Bronchial epithelial cell (primary cell): Measurements from ENCODE around the gene BICDL1. TPM values are rescaled to one million over a fixed set of nuclear protein-coding genes. Genes with fewer than 3 reads are reported as not detected.

Source experiments
- DNase-seq: peaks from one replicate; pipeline ENCODE4 v3.0.0-alpha.2; 2010; ENCODE audit warnings: low read depth
- FAIRE-seq: peaks from 2 replicates; lab custom pipeline; 2011; peaks lifted over from hg19 to GRCh38; lab: Jason Lieb, UNC
- H3K27me3 ChIP-seq: 2 replicates; pipeline ENCODE4 v1.5.1; 2011; ENCODE audit warnings: low read length; ENCODE audit not compliant: control insufficient read depth, insufficient read depth
- H3K36me3 ChIP-seq: 2 replicates; pipeline ENCODE4 v1.5.1; 2011; ENCODE audit warnings: low read length; ENCODE audit not compliant: control insufficient read depth, insufficient read depth
- H3K4me3 ChIP-seq: 2 replicates; pipeline ENCODE4 v1.5.1; 2011; ENCODE audit warnings: mild to moderate bottlenecking, low read depth, low read length, control low read depth
- total RNA-seq: library from RNA; depleted of rRNA; stranded (reverse); fragments of >200 nt; gene quantifications from 2 replicates; pipeline ENCODE4 v1.2.1, GENCODE V29; 2014
- TF ChIP-seq, protein P1 (sequence below): IDR thresholded peaks from 2 replicates; pipeline ENCODE4 v1.5.1; 2011; ENCODE audit warnings: mild to moderate bottlenecking, moderate library complexity, low read length, control low read depth, inconsistent platforms; ENCODE audit not compliant: insufficient read depth, severe bottlenecking

BICDL1 gene
- total RNA-seq, 1 donor from 2014 or later: 10.8 TPM

DNA sequence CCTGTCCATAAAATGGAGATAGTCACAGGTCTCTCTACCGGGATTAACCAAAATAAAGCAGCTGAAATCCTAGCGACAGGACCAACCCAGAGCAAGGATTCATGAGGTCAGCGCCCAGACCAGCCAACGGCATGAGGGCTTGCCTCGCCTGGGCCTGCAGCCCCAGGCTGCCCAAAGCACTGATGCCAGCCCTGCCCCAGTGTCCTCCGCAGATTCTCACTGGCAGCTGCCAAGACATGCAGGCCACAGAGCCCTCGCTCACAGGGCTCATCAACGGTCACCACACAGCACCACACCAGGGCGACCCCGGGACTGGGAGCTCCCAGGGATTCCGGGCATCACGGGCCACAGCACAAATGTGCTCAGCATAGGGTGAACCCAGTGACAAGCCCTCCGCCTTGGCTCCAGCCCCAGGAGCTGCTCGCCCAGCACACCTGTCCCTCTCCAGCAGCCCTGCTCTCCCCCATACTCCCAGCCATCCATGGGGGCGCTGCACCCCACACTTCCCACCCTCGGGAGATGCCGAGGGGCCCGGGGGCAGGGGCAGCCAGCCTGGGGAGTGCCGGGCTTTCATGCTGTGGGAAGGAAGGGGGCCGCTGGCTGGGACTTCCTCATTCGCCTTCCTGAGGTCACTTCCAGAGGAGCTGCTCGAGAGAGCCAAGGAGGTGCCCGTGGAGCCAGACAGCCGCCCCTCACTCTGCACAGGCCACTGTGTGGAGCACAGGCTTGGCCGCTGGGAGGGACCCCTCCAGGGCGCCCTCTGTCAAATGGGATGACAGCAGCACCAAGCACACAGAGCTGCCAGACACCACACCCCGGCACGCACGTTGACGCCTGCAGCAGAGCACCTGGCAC lies 113.4 kb downstream of the BICDL1 start:
- Histone ChIP-seq H3K4me3 (no peak overlapping the region), H3K36me3 (peaks cover 31% of the 10 kb centered on the region), H3K27me3 (no peaks in the 10 kb centered on the region)
- FAIRE-seq: no peak
- DNase-seq: no peak
- TF ChIP-seq, protein P1, sequence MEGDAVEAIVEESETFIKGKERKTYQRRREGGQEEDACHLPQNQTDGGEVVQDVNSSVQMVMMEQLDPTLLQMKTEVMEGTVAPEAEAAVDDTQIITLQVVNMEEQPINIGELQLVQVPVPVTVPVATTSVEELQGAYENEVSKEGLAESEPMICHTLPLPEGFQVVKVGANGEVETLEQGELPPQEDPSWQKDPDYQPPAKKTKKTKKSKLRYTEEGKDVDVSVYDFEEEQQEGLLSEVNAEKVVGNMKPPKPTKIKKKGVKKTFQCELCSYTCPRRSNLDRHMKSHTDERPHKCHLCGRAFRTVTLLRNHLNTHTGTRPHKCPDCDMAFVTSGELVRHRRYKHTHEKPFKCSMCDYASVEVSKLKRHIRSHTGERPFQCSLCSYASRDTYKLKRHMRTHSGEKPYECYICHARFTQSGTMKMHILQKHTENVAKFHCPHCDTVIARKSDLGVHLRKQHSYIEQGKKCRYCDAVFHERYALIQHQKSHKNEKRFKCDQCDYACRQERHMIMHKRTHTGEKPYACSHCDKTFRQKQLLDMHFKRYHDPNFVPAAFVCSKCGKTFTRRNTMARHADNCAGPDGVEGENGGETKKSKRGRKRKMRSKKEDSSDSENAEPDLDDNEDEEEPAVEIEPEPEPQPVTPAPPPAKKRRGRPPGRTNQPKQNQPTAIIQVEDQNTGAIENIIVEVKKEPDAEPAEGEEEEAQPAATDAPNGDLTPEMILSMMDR: no peak

DNA sequence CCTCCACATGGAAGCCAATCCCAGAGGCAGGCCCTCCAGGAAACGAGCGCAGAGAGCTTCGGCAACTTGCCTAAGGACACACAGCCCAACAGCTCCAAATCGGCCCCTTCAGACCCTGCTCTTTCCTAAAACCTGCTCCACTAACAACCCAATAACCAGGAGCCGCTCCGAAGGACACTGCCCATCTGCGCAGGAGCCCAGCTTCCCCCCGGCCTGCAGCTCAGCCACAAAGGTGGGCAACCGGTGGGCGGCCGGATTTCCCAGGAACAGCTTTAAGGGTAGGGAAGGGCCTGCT lies 114.0 kb downstream of the BICDL1 start:
- Histone ChIP-seq H3K36me3 (peaks cover 33% of the 10 kb centered on the region), H3K27me3 (no peaks in the 10 kb centered on the region), H3K4me3 (no peak overlapping the region)
- TF ChIP-seq, protein P1: no peak
- DNase-seq: no peak
- FAIRE-seq: no peak

DNA sequence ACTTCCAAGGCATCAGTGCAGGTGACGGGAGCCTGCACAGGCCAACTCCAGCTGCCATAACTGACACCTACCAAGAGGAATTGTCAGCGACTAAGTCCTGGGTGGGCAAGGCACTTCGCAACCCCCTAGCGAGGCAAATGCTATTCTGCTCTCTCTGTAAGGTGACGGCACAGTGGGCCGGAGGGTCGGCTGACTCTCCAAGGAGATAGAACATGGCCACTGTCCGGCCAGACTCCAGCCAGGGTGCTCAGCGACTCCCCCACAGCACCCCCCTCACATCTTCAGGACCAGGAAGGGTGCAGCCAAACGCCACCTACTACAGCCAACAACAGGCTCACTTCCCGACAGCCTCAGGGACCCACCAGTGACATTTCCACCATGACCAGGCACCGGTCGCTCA lies 114.3 kb downstream of the BICDL1 start:
- no peak for DNase-seq
- H3K27me3 ChIP-seq: no peaks in the 10 kb centered on the region
- no peak for FAIRE-seq
- TF ChIP-seq, protein P1: no peak
- peaks cover 31% of the 10 kb centered on the region for H3K36me3 ChIP-seq
- H3K4me3 ChIP-seq: no peak overlapping the region

DNA sequence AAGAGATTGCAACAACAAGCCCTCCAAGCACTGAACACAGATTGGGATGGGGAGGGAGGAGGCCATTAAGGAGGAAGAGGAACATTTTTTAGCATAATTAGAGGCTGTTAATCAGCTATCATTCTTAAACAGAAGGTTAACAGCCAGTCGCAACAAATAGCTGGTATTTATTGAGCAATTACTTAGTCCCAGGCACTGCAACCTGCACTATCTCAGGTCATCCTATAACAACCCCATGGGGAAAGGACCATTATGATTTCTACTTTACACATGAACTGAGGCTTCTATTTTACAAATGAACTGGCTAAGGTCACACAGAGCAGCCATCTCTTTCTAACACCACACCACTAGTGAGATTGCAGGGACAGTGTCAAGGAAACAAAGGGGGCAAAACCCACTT lies 117.1 kb downstream of the BICDL1 start:
- no peaks in the 10 kb centered on the region for H3K27me3 ChIP-seq
- FAIRE-seq: no peak
- peaks cover 19% of the 10 kb centered on the region for H3K36me3 ChIP-seq
- TF ChIP-seq, protein P1: no peak
- DNase-seq: no peak
- H3K4me3 ChIP-seq: no peak overlapping the region

DNA sequence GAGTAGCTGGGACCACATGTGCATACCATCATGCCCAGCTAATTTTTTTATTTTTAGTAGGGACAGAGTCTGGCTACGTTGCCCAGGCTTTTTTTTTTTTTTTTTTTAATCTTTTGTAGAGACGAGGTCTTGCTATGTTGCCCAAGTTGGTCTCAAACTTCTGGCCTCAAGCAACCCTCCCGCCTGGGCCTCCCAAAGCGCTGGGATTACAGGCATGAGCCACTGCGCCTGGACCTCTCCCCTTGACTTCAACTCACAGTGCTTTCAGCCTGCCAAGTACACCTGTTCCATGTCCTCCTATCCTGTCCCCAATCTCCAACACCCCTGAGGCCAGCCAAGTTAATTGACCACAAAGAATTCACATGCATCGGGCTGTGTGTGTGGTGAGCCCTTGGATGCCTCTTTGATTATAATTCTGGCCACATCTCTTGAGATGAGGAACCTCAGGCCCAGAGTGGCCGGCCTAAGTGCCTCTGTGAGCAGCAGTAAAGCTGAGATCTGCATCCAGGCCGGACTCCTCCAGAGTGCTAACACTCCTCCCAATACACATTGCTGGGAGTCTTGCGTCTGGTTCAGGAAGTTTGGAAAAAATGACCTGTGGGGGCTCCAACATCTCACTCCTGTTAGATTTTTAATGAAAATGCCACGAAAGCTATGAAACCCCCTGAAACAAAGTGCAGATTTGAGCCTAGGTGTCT lies 120.7 kb downstream of the BICDL1 start:
- TF ChIP-seq, protein P1: no peak
- FAIRE-seq: no peak
- no peaks in the 10 kb centered on the region for H3K27me3 ChIP-seq
- H3K36me3 ChIP-seq: peaks cover 11% of the 10 kb centered on the region
- no peak for DNase-seq
- no peak overlapping the region for H3K4me3 ChIP-seq
